ENCODE data around the gene BUD31. TPM values are rescaled to one million over a fixed set of nuclear protein-coding genes. Genes with fewer than 3 reads are reported as not detected.

BUD31 gene
- total RNA-seq, 4 donors from 2014 or later = 55.9 to 87.3 (median 75.8) TPM

DNA sequence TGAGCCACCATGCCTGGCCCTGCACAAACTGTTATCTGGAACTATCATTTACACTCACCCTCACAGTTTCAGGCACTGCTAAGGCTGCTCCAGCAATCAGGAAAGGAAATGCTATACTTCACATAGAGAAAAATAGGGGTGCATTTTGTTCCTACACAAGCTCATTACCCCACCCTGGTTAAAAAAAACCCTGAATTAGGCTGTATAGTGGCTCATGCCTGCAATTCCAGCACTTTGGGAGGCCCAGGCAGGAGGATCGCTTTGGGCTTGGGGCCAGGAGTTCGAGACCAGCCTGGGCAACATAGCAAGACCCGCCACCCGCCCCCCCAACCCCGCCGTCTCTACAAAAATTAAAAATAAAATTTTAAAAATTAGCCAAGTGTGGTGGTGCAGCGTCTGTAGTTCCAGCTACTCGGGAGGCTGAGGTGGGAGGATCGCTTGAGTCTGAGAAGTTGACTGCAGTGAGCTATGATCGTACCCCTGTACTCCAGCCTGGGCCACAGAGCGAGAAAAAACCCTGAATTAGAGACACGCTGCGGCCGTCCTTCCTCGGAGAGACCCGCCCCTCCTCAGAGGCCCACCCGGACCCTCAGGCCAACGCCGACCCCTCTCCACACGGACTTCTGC lies 29.3 kb downstream of the BUD31 start:
- no peak for DNase-seq (ENCODE audit: low spot score in 2 of 2)
- 19 to 25% methylated on average over 14 to 16 of the region's 20 CpGs for WGBS, 2 donors
- no peaks in the 10 kb centered on the region for H3K27me3 ChIP-seq
- peaks cover 0 to 32% (median 4%) of the 10 kb centered on the region in 3 donors for H3K36me3 ChIP-seq
- TF ChIP-seq EP300 (IDR thresholded peaks at IDR 0.05) (no peak), POLR2A (IDR thresholded peaks at IDR 0.05) (no peak)
- TF ChIP-seq, protein P1, sequence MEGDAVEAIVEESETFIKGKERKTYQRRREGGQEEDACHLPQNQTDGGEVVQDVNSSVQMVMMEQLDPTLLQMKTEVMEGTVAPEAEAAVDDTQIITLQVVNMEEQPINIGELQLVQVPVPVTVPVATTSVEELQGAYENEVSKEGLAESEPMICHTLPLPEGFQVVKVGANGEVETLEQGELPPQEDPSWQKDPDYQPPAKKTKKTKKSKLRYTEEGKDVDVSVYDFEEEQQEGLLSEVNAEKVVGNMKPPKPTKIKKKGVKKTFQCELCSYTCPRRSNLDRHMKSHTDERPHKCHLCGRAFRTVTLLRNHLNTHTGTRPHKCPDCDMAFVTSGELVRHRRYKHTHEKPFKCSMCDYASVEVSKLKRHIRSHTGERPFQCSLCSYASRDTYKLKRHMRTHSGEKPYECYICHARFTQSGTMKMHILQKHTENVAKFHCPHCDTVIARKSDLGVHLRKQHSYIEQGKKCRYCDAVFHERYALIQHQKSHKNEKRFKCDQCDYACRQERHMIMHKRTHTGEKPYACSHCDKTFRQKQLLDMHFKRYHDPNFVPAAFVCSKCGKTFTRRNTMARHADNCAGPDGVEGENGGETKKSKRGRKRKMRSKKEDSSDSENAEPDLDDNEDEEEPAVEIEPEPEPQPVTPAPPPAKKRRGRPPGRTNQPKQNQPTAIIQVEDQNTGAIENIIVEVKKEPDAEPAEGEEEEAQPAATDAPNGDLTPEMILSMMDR (IDR thresholded peaks at IDR 0.05) = no peak
- peak overlapping the region; percentile 83 to 99 (median 99) for H3K4me3 ChIP-seq
- H3K4me1 ChIP-seq = peaks cover 0 to 55% (median 29%) of the 10 kb centered on the region in 4 donors
- H3K27ac ChIP-seq = peak overlapping the region; percentile 78 to 95 (median 88)
- no peaks in the 10 kb centered on the region for H3K9me3 ChIP-seq

DNA sequence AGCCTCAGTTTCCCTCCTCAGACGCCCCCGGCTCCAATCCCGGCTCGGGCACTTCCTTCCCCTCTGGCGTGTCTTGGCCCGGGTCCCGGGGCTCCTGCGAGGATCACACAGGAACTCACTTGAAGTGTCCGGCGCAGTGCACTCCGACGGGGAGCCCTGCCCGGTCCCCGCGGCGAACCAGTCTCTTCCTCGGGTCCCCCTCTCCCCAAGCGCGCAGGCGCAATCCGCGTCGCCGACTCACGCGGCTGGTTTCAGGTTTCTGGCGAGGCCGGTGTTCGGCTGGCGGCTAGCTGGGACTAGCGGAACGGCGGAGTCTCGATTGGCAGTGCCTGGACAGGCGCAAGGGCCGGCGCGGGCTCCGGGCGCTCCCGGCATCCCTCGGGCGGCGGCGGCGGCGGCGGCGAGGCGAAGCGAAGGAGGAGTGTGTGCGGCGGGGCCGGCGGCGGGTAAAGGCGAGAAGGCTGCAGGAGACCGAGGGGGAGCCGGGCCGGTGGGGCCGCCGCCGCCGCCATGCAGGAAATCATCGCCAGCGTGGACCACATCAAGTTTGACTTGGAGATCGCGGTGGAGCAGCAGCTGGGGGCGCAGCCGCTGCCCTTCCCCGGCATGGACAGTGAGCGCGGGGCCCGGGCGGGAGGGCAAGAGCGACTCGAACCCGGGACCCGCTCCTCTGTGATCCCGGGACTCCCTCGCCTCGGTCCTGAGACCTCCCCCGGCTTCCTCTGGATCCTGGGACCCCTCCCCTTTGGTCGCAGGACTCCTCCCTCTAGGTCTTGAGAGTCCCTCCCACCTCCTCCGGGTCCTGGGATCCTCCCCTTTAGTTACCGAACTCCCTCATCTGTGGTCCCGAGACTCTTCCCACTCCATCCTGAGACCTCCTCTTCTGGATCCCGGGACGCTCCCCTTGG lies 30.1 kb downstream of the BUD31 start, which contains the start of the genes CPSF4 and PTCD1:
CPSF4 (plus strand) TSS at position 371 of the 908 bp plus-strand sequence; CDS start at position 511, 140 bp downstream.
PTCD1 (minus strand) TSS at position 226 of the 908 bp plus-strand sequence. CDS start 3,556 bp downstream, outside the sequence.
- TF ChIP-seq EP300 (IDR thresholded peaks at IDR 0.05) = peak in 1 of 2 donors; percentile 88
- TF ChIP-seq, protein P1 (IDR thresholded peaks at IDR 0.05) = peak in 2 of 5 experiments; percentile 13 to 60
- peak in 1 of 2 donors; percentile 54 for TF ChIP-seq POLR2A (IDR thresholded peaks at IDR 0.05)
- Histone ChIP-seq H3K4me1 (peaks cover 0 to 59% (median 29%) of the 10 kb centered on the region in 4 donors), H3K36me3 (peaks cover 0 to 32% (median 0%) of the 10 kb centered on the region in 3 donors), H3K4me3 (peak within 1 kb of the TSS; percentile 83 to 99 (median 99)), H3K9me3 (no peaks in the 10 kb centered on the region), H3K27ac (peak within 1 kb of the TSS; percentile 78 to 96 (median 88)), H3K27me3 (no peaks in the 10 kb centered on the region)
- 0 to 1% methylated on average over 17 to 32 of the region's 89 CpGs for WGBS, 2 donors
- DNase-seq (ENCODE audit: low spot score in 2 of 2) = peak; percentile 82

DNA sequence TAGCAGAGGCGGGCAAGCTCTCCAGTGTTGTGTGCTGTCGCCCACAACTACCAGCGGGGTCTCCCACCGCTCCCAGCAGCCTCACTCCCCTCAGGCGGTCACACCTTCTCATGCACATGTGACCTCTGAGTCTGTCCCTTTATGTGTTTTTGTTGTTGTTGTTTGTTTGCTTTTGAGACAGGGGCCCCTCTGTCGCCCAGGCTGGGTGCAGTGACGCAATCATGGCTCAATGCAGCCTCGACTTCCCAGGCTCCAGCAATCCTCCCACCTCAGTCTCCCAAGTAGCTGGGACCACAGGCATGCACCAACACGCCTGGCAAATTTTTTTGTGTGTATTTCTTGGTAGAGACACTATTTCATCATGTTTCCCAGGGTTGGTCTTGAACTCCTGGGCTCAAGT lies 31.4 kb downstream of the BUD31 start:
- Histone ChIP-seq H3K36me3 (peaks cover 4 to 32% (median 6%) of the 10 kb centered on the region in 3 donors), H3K27me3 (no peaks in the 10 kb centered on the region), H3K4me3 (peak overlapping the region in 3 of 4 donors; percentile 99), H3K27ac (peak overlapping the region in 1 of 4 donors; percentile 95), H3K4me1 (peaks cover 0 to 59% (median 29%) of the 10 kb centered on the region in 4 donors), H3K9me3 (no peaks in the 10 kb centered on the region)
- 70 to 71% methylated on average over 9 of the region's 9 CpGs for WGBS, 2 donors
- no peak for TF ChIP-seq POLR2A (IDR thresholded peaks at IDR 0.05)
- TF ChIP-seq, protein P1 (IDR thresholded peaks at IDR 0.05) = no peak
- TF ChIP-seq EP300 (IDR thresholded peaks at IDR 0.05) = no peak
- no peak for DNase-seq (ENCODE audit: low spot score in 2 of 2)

DNA sequence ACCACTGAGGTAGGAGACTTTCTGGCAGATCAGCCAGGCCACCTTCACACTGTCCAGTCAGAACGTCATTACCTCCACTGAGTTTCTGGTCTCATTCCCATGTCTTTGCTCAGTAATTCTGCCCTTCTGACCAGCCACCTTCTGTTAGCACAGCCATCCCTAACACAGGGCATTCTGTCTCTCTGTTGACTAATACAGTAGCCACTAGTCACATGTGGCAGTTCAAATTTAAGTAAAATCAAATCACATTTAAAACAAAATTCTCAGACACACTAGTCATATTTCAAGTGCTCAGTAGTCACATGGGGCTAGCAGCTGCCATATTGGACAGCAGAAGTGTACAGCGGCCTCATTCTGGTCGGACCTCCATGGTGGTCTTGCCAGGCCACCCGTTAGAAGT lies 37.3 kb downstream of the BUD31 start:
- Histone ChIP-seq H3K27me3 (no peaks in the 10 kb centered on the region), H3K36me3 (peaks cover 6 to 85% (median 32%) of the 10 kb centered on the region in 3 donors), H3K27ac (no peak overlapping the region), H3K4me3 (no peak overlapping the region), H3K4me1 (peaks cover 0 to 24% (median 9%) of the 10 kb centered on the region in 4 donors), H3K9me3 (no peaks in the 10 kb centered on the region)
- no peak for DNase-seq (ENCODE audit: low spot score in 2 of 2)
- 84 to 88% methylated on average over 4 of the region's 4 CpGs for WGBS, 2 donors
- TF ChIP-seq, protein P1 (IDR thresholded peaks at IDR 0.05) = no peak
- no peak for TF ChIP-seq POLR2A (IDR thresholded peaks at IDR 0.05)
- TF ChIP-seq EP300 (IDR thresholded peaks at IDR 0.05) = no peak
